Adipocyte (in vitro differentiated cells): ENCODE data around the gene OR5K1.

ENCODE experiments used
- DNase-seq: peaks from one replicate; pipeline ENCODE4 v3.0.0-alpha.2; 2015; ENCODE audit warnings: low read depth
- H3K27me3 ChIP-seq: replicated peaks from 2 replicates; pipeline ENCODE4 v1.7.0; 2013; ENCODE audit warnings: mild to moderate bottlenecking, low read length, moderate library complexity; ENCODE audit not compliant: control insufficient read depth, insufficient read depth
- H3K36me3 ChIP-seq: 2 replicates; pipeline ENCODE4 v1.7.0; 2013; ENCODE audit warnings: low read length, mild to moderate bottlenecking, moderate library complexity; ENCODE audit not compliant: control insufficient read depth, insufficient read depth, severe bottlenecking
- H3K4me1 ChIP-seq: 2 replicates; pipeline ENCODE4 v1.7.0; 2013; ENCODE audit warnings: mild to moderate bottlenecking, low read length, moderate library complexity; ENCODE audit not compliant: control insufficient read depth, insufficient read depth
- H3K4me3 ChIP-seq: 2 replicates; pipeline ENCODE4 v1.7.0; 2013; ENCODE audit warnings: mild to moderate bottlenecking, low read length, moderate library complexity
- H3K9ac ChIP-seq: 2 replicates; pipeline ENCODE4 v1.7.0; 2013; ENCODE audit warnings: mild to moderate bottlenecking, low read length, moderate library complexity
- H3K9me3 ChIP-seq: 2 replicates; pipeline ENCODE4 v1.7.0; 2013; ENCODE audit warnings: mild to moderate bottlenecking, low read length, moderate library complexity; ENCODE audit not compliant: control insufficient read depth

OR5K1 gene

DNA sequence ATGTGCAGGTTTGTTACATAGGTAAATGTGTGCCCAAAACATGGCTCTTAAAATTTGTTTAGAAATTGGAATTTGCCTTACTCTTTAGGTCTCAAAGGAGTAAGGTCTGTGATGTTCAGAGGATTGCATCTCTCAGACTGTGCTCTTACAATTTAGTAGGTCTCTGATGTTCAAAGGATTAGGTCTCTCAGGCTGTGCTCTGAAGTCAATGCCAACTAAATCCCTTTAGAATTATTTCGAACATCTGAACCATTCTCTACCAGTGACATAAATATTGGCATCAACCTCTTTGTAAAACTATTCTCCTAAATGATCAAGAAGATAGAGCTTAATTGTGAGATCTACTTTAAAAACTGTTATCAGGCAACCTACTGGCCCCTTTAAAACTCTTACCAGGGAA is at the start of gene OR5K1:
OR5K1 (plus strand) TSS at position 301 of the 400 bp plus-strand sequence. CDS start 6,376 bp downstream, outside the sequence.
- H3K4me1 ChIP-seq = no peaks in the 10 kb centered on the region
- no peak within 1 kb of the TSS for H3K9ac ChIP-seq
- H3K9me3 ChIP-seq = no peaks in the 10 kb centered on the region
- no peak within 1 kb of the TSS for H3K4me3 ChIP-seq
- no peak for DNase-seq
- H3K27me3 ChIP-seq = no peaks in the 10 kb centered on the region
- no peaks in the 10 kb centered on the region for H3K36me3 ChIP-seq

DNA sequence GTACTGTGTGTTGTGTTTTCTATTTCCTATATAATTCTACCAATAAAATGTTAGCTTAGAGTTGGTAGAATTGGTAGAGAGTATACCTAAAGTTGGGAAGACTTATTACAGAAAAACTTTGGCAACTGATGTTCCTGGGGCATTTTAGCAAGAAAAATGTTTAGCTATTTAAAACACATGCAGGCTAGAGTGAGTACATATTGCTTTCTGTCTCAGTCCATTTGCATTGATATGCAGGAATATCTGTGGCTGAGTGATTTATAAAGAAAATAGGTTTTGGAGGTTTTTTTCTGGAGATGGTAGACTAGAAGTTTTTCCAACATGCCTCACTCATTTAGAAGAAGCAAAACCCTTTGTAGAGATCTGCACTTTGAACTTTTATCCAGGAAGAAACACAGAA is 30.4 kb upstream of the OR5K1 start:
- no peaks in the 10 kb centered on the region for H3K36me3 ChIP-seq
- no peak for DNase-seq
- no peaks in the 10 kb centered on the region for H3K4me1 ChIP-seq
- peaks cover 27% of the 10 kb centered on the region for H3K9me3 ChIP-seq
- no peak overlapping the region for H3K4me3 ChIP-seq
- no peak overlapping the region for H3K9ac ChIP-seq
- H3K27me3 ChIP-seq = no peaks in the 10 kb centered on the region

GRCh38 chr3:98433764-98434163 is 29.2 kb upstream of the OR5K1 start:
- Histone ChIP-seq H3K9me3 (peaks cover 19% of the 10 kb centered on the region), H3K27me3 (no peaks in the 10 kb centered on the region), H3K9ac (no peak overlapping the region), H3K4me3 (no peak overlapping the region), H3K36me3 (no peaks in the 10 kb centered on the region), H3K4me1 (no peaks in the 10 kb centered on the region)
- DNase-seq = no peak

- DNase-seq = no peak
- peaks cover 14% of the 10 kb centered on the region for H3K9me3 ChIP-seq
- H3K27me3 ChIP-seq = no peaks in the 10 kb centered on the region
Observed at GRCh38 chr3:98434412-98434811, 28.6 kb upstream of the OR5K1 start.

GRCh38 chr3:98440283-98440682 is 22.7 kb upstream of the OR5K1 start:
- Histone ChIP-seq H3K4me3 (no peak overlapping the region), H3K4me1 (no peaks in the 10 kb centered on the region), H3K36me3 (no peaks in the 10 kb centered on the region), H3K9ac (no peak overlapping the region), H3K9me3 (no peaks in the 10 kb centered on the region), H3K27me3 (no peaks in the 10 kb centered on the region)
- DNase-seq = no peak

More at GRCh38 chr3:98434412-98434811, 28.6 kb upstream of the OR5K1 start:
- H3K9ac ChIP-seq = no peak overlapping the region
- H3K4me3 ChIP-seq = no peak overlapping the region
- H3K36me3 ChIP-seq = no peaks in the 10 kb centered on the region
- no peaks in the 10 kb centered on the region for H3K4me1 ChIP-seq

- Histone ChIP-seq H3K4me3 (no peak overlapping the region), H3K9ac (no peak overlapping the region), H3K27me3 (no peaks in the 10 kb centered on the region), H3K36me3 (no peaks in the 10 kb centered on the region), H3K9me3 (no peaks in the 10 kb centered on the region), H3K4me1 (no peaks in the 10 kb centered on the region)
- DNase-seq = no peak
Observed at GRCh38 chr3:98445949-98446406, 17.0 kb upstream of the OR5K1 start.

DNA sequence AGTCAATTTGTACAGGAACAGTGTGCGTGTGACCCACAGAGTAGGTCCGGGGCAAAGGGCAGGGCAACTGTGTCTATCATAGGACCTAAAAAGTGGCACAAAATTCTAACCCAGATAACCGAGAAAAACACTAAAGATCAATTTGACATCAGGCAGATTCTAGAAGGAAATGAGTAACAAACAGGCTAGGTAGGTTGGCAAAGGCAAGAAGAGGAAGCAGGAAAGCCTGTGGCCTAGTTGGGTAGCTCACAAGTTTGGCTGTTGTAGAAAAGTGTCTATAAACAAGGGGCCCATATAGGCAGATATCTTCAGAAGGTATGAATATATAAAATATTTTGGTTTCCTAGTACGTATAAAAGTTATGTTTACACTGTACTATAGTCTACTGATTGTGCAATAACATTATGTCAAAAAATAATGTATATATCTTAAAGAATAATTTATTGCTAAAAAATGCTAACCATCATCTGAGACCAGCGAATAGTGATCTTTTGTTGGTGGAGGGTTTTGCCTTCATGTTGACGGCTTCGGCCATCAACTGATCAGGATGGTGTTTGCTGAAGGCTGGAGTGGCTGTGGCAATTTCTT is 13.3 kb upstream of the OR5K1 start:
- no peak for DNase-seq
- no peaks in the 10 kb centered on the region for H3K9me3 ChIP-seq
- no peak overlapping the region for H3K4me3 ChIP-seq
- H3K9ac ChIP-seq = no peak overlapping the region
- H3K36me3 ChIP-seq = no peaks in the 10 kb centered on the region
- H3K4me1 ChIP-seq = no peaks in the 10 kb centered on the region
- H3K27me3 ChIP-seq = no peaks in the 10 kb centered on the region

GRCh38 chr3:98450372-98450771 is 12.6 kb upstream of the OR5K1 start:
- Histone ChIP-seq H3K36me3 (no peaks in the 10 kb centered on the region), H3K27me3 (no peaks in the 10 kb centered on the region), H3K4me3 (no peak overlapping the region), H3K9ac (no peak overlapping the region), H3K4me1 (no peaks in the 10 kb centered on the region), H3K9me3 (no peaks in the 10 kb centered on the region)
- no peak for DNase-seq

GRCh38 chr3:98453827-98454226 is 9.2 kb upstream of the OR5K1 start:
- Histone ChIP-seq H3K27me3 (no peaks in the 10 kb centered on the region), H3K36me3 (no peaks in the 10 kb centered on the region), H3K4me3 (no peak overlapping the region), H3K4me1 (no peaks in the 10 kb centered on the region), H3K9ac (no peak overlapping the region), H3K9me3 (no peaks in the 10 kb centered on the region)
- DNase-seq = no peak

DNA sequence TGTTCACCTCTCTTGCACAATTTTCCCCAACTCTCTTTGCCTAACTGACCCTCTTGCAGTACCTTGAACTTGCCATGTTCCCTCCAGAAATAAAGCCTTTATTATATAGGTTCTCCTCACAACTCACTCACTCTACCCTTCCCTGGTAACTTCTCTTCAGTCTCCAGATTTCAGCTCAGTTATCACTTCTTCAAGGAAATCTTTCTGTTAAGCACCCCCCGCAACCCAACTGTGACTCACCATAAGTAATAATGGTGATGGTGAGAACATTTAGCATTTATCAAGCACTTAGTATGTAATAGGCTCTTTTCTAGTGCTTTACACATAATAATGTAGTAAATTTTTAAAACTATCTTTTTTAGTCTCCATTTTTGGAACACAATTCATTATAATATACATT is 8.1 kb upstream of the OR5K1 start:
- no peak for DNase-seq
- H3K27me3 ChIP-seq = no peaks in the 10 kb centered on the region
- no peaks in the 10 kb centered on the region for H3K4me1 ChIP-seq
- H3K9ac ChIP-seq = no peak overlapping the region
- no peaks in the 10 kb centered on the region for H3K9me3 ChIP-seq
- H3K36me3 ChIP-seq = no peaks in the 10 kb centered on the region
- H3K4me3 ChIP-seq = no peak overlapping the region

GRCh38 chr3:98457543-98457942 is 5.5 kb upstream of the OR5K1 start:
- Histone ChIP-seq H3K4me1 (no peaks in the 10 kb centered on the region), H3K9ac (no peak overlapping the region), H3K4me3 (no peak overlapping the region), H3K27me3 (no peaks in the 10 kb centered on the region), H3K36me3 (no peaks in the 10 kb centered on the region), H3K9me3 (no peaks in the 10 kb centered on the region)
- no peak for DNase-seq

- no peak for DNase-seq
- Histone ChIP-seq H3K27me3 (no peaks in the 10 kb centered on the region), H3K4me3 (no peak overlapping the region), H3K9ac (no peak overlapping the region), H3K36me3 (no peaks in the 10 kb centered on the region), H3K9me3 (no peaks in the 10 kb centered on the region), H3K4me1 (no peaks in the 10 kb centered on the region)
Observed at GRCh38 chr3:98460220-98460619, 2.8 kb upstream of the OR5K1 start.
